Ishikawa (cell line): ENCODE data around the gene GPR62.

Experiments
- RAD21 ChIP-seq: IDR thresholded peaks from 2 replicates; pipeline ENCODE4 v1.6.1; 2012; ENCODE audit warnings: low read depth
- REST ChIP-seq: IDR thresholded peaks from 2 replicates; pipeline ENCODE4 v1.6.1; 2012; ENCODE audit warnings: low read depth, mild to moderate bottlenecking
- TCF12 ChIP-seq: IDR thresholded peaks from 2 replicates; pipeline ENCODE4 v1.6.1; 2012; ENCODE audit warnings: low read depth
- TF ChIP-seq, protein P1 (sequence below): IDR thresholded peaks from 2 replicates; pipeline ENCODE4 v1.6.1; 2012

GRCh38 chr3:51964521-51964920, 9.3 kb downstream of the GPR62 start:
- TF ChIP-seq RAD21, result no peak
- TF ChIP-seq TCF12, result no peak
- TF ChIP-seq, protein P1, sequence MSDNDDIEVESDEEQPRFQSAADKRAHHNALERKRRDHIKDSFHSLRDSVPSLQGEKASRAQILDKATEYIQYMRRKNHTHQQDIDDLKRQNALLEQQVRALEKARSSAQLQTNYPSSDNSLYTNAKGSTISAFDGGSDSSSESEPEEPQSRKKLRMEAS, result no peak
- TF ChIP-seq REST, result no peak
